ENCODE results near the gene NCAM1.

DNA sequence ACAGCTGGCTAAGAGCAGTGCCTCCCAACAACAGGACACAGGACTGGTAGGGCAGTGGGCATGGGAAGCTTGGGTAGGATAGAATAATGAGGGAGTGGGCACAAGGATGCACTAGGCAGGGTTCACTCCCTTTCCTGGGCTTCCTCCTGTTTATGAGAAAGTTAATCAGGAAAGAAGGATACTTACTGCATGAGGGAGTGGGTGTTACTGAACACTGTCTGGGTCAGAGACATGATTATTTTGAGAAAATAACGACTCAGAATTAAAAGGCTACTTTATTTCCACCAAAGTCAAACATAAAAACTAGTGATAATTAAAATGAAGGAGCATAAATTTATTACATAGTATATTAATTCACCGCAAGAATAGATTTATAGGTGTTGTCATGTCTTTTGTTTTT lies 35.8 kb downstream of the NCAM1 start:
- TF ChIP-seq, protein P1, sequence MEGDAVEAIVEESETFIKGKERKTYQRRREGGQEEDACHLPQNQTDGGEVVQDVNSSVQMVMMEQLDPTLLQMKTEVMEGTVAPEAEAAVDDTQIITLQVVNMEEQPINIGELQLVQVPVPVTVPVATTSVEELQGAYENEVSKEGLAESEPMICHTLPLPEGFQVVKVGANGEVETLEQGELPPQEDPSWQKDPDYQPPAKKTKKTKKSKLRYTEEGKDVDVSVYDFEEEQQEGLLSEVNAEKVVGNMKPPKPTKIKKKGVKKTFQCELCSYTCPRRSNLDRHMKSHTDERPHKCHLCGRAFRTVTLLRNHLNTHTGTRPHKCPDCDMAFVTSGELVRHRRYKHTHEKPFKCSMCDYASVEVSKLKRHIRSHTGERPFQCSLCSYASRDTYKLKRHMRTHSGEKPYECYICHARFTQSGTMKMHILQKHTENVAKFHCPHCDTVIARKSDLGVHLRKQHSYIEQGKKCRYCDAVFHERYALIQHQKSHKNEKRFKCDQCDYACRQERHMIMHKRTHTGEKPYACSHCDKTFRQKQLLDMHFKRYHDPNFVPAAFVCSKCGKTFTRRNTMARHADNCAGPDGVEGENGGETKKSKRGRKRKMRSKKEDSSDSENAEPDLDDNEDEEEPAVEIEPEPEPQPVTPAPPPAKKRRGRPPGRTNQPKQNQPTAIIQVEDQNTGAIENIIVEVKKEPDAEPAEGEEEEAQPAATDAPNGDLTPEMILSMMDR (IDR thresholded peaks at IDR 0.05) = no peak
- no peak for TF ChIP-seq POLR2A (IDR thresholded peaks at IDR 0.05)

Measured in Peyer's patch (tissue), 4 donors.